Subcutaneous abdominal adipose tissue (tissue), 5 donors: Measurements from ENCODE around the gene ANKS1A.

ENCODE experiments used
- H3K27ac ChIP-seq: one replicate; pipeline ENCODE4 v1.7.0; 2013; ENCODE audit warnings: low read depth, mild to moderate bottlenecking, inconsistent platforms, low read length, moderate library complexity
- H3K27me3 ChIP-seq, 5 donors: one replicate each; pipeline ENCODE4 v1.7.0; 2013; ENCODE audit warnings: low read length in 5 of 5, inconsistent platforms in 1 of 5; ENCODE audit not compliant: control insufficient read depth in 5 of 5, insufficient read depth in 4 of 5
- H3K36me3 ChIP-seq, 5 donors: one replicate each; pipeline ENCODE4 v1.7.0; 2013; ENCODE audit warnings: low read length in 5 of 5; ENCODE audit not compliant: control insufficient read depth in 5 of 5, insufficient read depth in 5 of 5
- H3K4me1 ChIP-seq, 5 donors: one replicate each; pipeline ENCODE4 v1.7.0; 2013; ENCODE audit warnings: low read length in 5 of 5, mild to moderate bottlenecking in 3 of 5, moderate library complexity in 1 of 5; ENCODE audit not compliant: control insufficient read depth in 5 of 5, insufficient read depth in 5 of 5
- H3K4me3 ChIP-seq, 5 donors: one replicate each; pipeline ENCODE4 v1.7.0; 2013; ENCODE audit warnings: low read length in 5 of 5, low read depth in 1 of 5
- H3K9ac ChIP-seq, 5 donors: one replicate each; pipeline ENCODE4 v1.7.0; 2013; ENCODE audit warnings: low read length in 5 of 5, mild to moderate bottlenecking in 4 of 5, moderate library complexity in 3 of 5
- H3K9me3 ChIP-seq, 5 donors: one replicate each; pipeline ENCODE4 v1.7.0; 2013; ENCODE audit warnings: low read length in 5 of 5; ENCODE audit not compliant: control insufficient read depth in 5 of 5
- donor health status: healthy.
- donor health status: healthy.
- donor health status: healthy.
- donor health status: healthy.
- donor health status: healthy.

Gene ANKS1A

DNA sequence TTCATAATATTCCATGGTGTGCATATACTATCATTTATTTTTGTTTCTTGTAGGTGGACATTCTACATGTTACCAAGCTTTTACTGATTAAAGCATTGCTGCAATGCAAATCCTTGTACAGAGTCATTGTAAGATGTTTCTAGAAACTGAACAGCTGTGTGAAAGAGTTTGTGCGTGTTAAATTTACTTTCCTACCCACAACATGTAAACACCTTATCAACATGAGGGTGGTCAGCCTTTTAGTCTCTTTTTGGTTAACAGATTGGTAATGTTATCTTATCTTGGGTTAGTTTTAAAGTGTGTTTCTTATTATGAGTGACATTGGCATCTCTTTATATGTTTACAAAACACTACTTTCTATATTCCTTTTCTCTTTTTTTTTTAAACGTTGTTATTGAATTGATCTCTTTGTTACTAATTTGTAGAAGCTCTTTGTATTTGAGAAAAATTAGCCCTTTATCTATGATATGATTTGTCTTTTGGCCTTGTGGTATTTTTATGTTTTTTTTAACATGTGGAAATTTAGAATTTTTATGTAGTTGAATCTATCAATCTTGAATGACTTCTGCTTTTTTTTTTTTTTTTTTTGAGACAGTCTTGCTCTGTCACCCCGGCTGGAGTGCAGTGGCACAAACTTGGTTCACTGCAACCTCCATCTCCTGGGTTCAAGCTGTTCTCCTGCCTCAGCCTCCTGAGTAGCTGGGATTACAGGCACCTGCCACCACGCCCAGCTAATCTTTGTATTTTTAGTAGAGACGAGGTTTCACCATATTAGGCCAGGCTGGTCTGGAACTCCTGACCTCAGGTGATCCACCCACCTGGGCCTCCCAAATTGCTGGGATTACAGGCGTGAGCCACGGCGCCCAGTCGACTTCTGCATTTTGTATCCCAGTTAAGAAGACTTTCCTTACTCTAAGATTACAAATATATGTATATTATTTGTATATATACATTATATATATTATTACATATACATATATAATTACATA is 140.0 kb downstream of the ANKS1A start:
- peak overlapping the region; percentile 42 for H3K27ac ChIP-seq
- no peaks in the 10 kb centered on the region for H3K9me3 ChIP-seq
- H3K4me1 ChIP-seq, result peaks cover 14 to 59% (median 48%) of the 10 kb centered on the region in 5 donors
- no peaks in the 10 kb centered on the region for H3K27me3 ChIP-seq
- H3K9ac ChIP-seq, result no peak overlapping the region
- H3K36me3 ChIP-seq, result peaks cover 0 to 27% (median 12%) of the 10 kb centered on the region in 5 donors
- no peak overlapping the region for H3K4me3 ChIP-seq

DNA sequence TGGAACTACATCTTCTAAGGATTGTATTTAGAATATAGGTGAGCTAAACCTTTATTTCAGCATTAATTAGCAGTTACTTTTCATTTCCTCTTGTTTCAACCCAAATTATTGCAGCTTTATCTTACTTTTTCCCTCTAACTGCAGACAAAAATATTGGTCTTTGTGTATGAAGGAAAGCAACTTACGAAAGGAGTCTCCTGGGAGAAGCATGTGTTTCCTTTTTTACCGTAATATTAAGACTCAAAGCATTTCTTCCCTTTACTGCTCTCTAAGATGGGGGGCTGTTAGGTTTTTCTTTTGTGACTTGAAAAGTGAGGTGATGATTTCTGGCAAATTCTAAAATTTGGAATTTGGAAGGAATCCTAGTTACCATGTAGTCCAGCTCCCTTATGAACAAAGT is 141.0 kb downstream of the ANKS1A start:
- Histone ChIP-seq H3K4me3 (peak overlapping the region in 1 of 5 donors; percentile 40), H3K36me3 (peaks cover 0 to 27% (median 12%) of the 10 kb centered on the region in 5 donors), H3K27ac (peak overlapping the region; percentile 18), H3K9me3 (no peaks in the 10 kb centered on the region), H3K4me1 (peaks cover 14 to 59% (median 47%) of the 10 kb centered on the region in 5 donors), H3K27me3 (no peaks in the 10 kb centered on the region), H3K9ac (no peak overlapping the region)

- H3K36me3 ChIP-seq, result peaks cover 0 to 27% (median 12%) of the 10 kb centered on the region in 5 donors
- no peak overlapping the region for H3K4me3 ChIP-seq
- peaks cover 7 to 59% (median 47%) of the 10 kb centered on the region in 5 donors for H3K4me1 ChIP-seq
- H3K9ac ChIP-seq, result no peak overlapping the region
- peak overlapping the region; percentile 6 for H3K27ac ChIP-seq
- H3K9me3 ChIP-seq, result no peaks in the 10 kb centered on the region
- no peaks in the 10 kb centered on the region for H3K27me3 ChIP-seq
These were observed 142.8 kb downstream of the ANKS1A start for GRCh38 chr6:35031611-35032529.

- H3K27ac ChIP-seq, result peak overlapping the region; percentile 68
- H3K4me1 ChIP-seq, result peaks cover 7 to 53% (median 38%) of the 10 kb centered on the region in 5 donors
- H3K27me3 ChIP-seq, result no peaks in the 10 kb centered on the region
- no peak overlapping the region for H3K9ac ChIP-seq
- no peak overlapping the region for H3K4me3 ChIP-seq
- peaks cover 0 to 18% (median 8%) of the 10 kb centered on the region in 5 donors for H3K36me3 ChIP-seq
- H3K9me3 ChIP-seq, result no peaks in the 10 kb centered on the region
These were observed 144.6 kb downstream of the ANKS1A start for GRCh38 chr6:35033683-35034082.

- peak overlapping the region; percentile 68 for H3K27ac ChIP-seq
These were observed 145.5 kb downstream of the ANKS1A start for GRCh38 chr6:35034411-35035191.

DNA sequence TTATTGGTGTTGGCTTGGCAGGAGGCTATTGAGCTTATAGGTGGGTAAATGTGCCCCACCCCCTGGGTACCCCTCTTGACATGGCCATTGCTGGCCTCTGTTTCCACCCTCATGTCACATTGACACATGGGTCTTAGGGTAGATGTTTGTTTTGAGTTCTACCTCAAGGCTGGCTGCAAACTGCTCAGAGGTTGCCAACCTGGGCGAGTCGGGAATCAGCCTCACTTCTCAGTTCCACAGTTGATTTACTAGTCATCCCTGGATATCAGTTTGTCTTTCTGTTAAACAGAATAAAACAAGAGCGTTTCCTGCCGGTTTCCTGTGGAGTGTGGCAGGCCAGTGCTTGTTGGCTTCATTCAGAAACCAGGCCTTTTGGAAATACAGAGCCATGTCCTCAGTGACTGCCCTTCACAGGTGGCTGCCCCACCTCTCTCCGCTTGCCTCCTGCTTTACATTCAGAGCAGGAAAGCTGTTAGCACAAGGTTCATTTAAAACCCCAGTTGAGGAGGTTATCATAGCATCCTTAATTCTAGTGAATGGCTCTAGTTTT is 146.5 kb downstream of the ANKS1A start:
- H3K4me1 ChIP-seq, result peaks cover 5 to 51% (median 37%) of the 10 kb centered on the region in 5 donors
- H3K9ac ChIP-seq, result peak overlapping the region in 1 of 5 donors; percentile 3
- H3K27me3 ChIP-seq, result no peaks in the 10 kb centered on the region
- H3K36me3 ChIP-seq, result peaks cover 0 to 25% (median 16%) of the 10 kb centered on the region in 5 donors
- H3K9me3 ChIP-seq, result no peaks in the 10 kb centered on the region
- H3K4me3 ChIP-seq, result no peak overlapping the region
- peak overlapping the region; percentile 64 for H3K27ac ChIP-seq

More at GRCh38 chr6:35034411-35035191, 145.5 kb downstream of the ANKS1A start:
- peaks cover 7 to 53% (median 38%) of the 10 kb centered on the region in 5 donors for H3K4me1 ChIP-seq
- peak overlapping the region in 2 of 5 donors; percentile 5 to 26 for H3K4me3 ChIP-seq
- peak overlapping the region in 2 of 5 donors; percentile 7 to 44 for H3K9ac ChIP-seq
- H3K36me3 ChIP-seq, result peaks cover 0 to 20% (median 10%) of the 10 kb centered on the region in 5 donors
- H3K27me3 ChIP-seq, result no peaks in the 10 kb centered on the region
- H3K9me3 ChIP-seq, result no peaks in the 10 kb centered on the region

DNA sequence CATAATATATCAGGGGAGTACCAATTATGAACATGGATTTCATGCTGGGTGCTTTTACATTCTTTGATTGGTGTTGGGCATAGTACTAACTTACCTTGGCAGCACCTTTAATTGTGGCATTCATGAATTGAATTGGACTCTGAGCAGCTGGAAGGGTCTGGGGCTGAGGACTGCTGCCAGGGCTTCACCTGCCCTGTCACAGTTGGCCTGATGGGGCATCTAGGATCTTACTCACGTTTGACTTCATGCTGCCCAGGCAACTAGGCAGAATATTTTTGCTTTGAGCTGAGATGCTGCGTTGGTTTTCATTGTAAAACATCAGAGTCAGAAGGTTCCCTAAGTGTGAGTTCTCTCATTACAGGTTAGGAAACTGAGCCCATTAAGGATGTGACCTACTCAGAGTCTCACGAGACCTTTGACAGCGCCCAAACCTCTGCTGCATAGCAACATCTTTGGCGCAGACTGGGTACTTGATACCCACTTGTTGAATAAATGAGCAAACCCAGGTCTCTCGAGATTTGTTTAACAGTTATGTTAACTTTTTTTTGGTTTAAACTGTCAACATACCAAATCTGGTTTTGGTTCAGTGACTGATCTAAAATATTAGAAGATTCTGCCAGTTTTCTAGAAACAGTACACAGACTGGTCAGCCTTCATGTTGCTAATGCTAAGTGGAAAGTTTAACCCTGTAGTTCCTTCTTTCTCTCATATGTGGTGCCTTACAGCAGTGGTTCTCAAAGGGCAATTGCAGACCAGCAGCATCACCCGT is 147.2 kb downstream of the ANKS1A start:
- Histone ChIP-seq H3K9ac (no peak overlapping the region), H3K9me3 (no peaks in the 10 kb centered on the region), H3K27ac (no peak overlapping the region), H3K4me3 (no peak overlapping the region), H3K4me1 (peaks cover 11 to 54% (median 38%) of the 10 kb centered on the region in 5 donors), H3K27me3 (no peaks in the 10 kb centered on the region), H3K36me3 (peaks cover 0 to 21% (median 10%) of the 10 kb centered on the region in 5 donors)

- Histone ChIP-seq H3K36me3 (peaks cover 0 to 20% (median 10%) of the 10 kb centered on the region in 5 donors), H3K4me1 (peaks cover 13 to 62% (median 46%) of the 10 kb centered on the region in 5 donors), H3K9ac (no peak overlapping the region), H3K9me3 (no peaks in the 10 kb centered on the region), H3K27ac (no peak overlapping the region), H3K4me3 (no peak overlapping the region), H3K27me3 (no peaks in the 10 kb centered on the region)
These were observed 148.0 kb downstream of the ANKS1A start for GRCh38 chr6:35036828-35037663.
